HepG2 (cell line): ENCODE data around the gene SASH1.

Experiments
- EHMT2 ChIP-seq: fragments of 200-600 bp; sonication (generic); IDR thresholded peaks from 2 replicates; pipeline ENCODE4 v1.7.0; 2017; ENCODE audit warnings: antibody characterized with exemption, low read depth, low read length, borderline replicate concordance
- GATAD2A ChIP-seq: IDR thresholded peaks from 2 replicates; pipeline ENCODE4 v1.6.1; 2016
- GTF2F1 ChIP-seq: fragments of 150-350 bp; IDR thresholded peaks from 2 replicates; pipeline ENCODE4 v1.6.1; 2014; ENCODE audit warnings: low read length
- RBAK ChIP-seq: sonication (generic); formaldehyde crosslinking; IDR thresholded peaks from 2 replicates; pipeline ENCODE4 v1.5.1; 2020; ENCODE audit warnings: mild to moderate bottlenecking, missing genetic modification reagents
- RFXANK ChIP-seq: IDR thresholded peaks from 2 replicates; pipeline ENCODE4 v1.6.1; 2016
- TEAD2 ChIP-seq: sonication (generic); formaldehyde crosslinking; IDR thresholded peaks from 2 replicates; pipeline ENCODE4 v1.9.0; 2021; ENCODE audit warnings: missing genetic modification reagents
- ZNF253 ChIP-seq: sonication (generic); formaldehyde crosslinking; IDR thresholded peaks from 2 replicates; pipeline ENCODE4 v1.8.0; 2022; ENCODE audit warnings: mild to moderate bottlenecking, missing genetic modification reagents, borderline replicate concordance
- ZNF563 ChIP-seq: sonication (generic); formaldehyde crosslinking; IDR thresholded peaks from 2 replicates; pipeline ENCODE4 v1.8.0; 2022; ENCODE audit warnings: mild to moderate bottlenecking, moderate library complexity, missing genetic modification reagents
- ZNF878 ChIP-seq: sonication (generic); formaldehyde crosslinking; IDR thresholded peaks from 2 replicates; pipeline ENCODE4 v1.8.1; 2023; ENCODE audit warnings: mild to moderate bottlenecking, missing genetic modification reagents, moderate library complexity
- TF ChIP-seq, protein P1 (sequence below): sonication (generic); formaldehyde crosslinking; IDR thresholded peaks from 2 replicates; pipeline ENCODE4 v1.5.0; 2020; ENCODE audit warnings: mild to moderate bottlenecking, missing genetic modification reagents
- TF ChIP-seq, protein P2 (sequence below): sonication (generic); formaldehyde crosslinking; IDR thresholded peaks from 2 replicates; pipeline ENCODE4 v1.5.0; 2020; ENCODE audit warnings: mild to moderate bottlenecking, missing genetic modification reagents, moderate library complexity
- TF ChIP-seq, protein P3 (sequence below): sonication (generic); formaldehyde crosslinking; IDR thresholded peaks from 2 replicates; pipeline ENCODE4 v1.4.0; 2020; ENCODE audit warnings: missing genetic modification reagents, borderline replicate concordance

DNA sequence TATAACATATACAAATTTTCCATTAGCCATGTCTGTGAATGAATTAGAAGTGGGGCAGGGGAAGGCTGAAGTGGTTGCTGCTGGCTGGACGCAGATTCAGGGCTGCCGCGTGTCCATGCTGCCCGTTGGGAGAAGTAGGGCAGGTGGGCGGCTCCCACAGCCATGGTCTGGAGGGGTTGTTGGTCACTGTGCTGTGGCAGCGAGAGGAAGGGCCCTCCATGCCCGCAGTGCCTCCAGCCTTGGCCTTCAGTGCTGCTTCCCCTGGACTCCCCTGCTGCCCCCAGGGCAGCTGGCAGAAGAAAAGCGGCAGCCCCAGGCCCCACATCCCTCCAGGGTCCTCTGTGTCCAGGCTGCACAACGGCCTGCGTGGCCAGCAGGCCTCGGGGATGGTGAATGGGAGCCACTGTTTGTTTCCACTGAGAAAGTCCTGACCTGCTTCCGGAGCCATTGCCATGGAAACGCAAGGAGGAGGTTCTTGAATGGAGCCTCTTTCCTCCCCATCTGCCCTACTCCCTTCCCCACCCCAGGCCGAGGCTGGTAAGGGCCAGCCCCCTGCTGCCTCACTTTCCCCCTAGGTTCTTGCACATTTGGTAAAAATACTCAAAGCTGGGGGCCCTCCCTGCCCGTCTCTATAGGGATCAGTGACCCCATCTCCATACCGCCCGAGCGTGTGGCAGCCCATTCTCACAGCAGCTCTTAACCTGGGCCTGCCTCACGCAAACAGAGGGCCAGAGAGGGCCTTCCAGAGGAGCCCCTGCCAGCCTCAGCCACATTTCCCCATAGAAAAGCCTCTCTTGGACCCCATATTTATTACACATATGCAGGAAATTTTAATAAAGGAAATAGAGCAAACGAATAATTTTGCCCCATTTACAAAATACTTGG is 113.3 kb downstream of the SASH1 start:
- TF ChIP-seq, protein P1, sequence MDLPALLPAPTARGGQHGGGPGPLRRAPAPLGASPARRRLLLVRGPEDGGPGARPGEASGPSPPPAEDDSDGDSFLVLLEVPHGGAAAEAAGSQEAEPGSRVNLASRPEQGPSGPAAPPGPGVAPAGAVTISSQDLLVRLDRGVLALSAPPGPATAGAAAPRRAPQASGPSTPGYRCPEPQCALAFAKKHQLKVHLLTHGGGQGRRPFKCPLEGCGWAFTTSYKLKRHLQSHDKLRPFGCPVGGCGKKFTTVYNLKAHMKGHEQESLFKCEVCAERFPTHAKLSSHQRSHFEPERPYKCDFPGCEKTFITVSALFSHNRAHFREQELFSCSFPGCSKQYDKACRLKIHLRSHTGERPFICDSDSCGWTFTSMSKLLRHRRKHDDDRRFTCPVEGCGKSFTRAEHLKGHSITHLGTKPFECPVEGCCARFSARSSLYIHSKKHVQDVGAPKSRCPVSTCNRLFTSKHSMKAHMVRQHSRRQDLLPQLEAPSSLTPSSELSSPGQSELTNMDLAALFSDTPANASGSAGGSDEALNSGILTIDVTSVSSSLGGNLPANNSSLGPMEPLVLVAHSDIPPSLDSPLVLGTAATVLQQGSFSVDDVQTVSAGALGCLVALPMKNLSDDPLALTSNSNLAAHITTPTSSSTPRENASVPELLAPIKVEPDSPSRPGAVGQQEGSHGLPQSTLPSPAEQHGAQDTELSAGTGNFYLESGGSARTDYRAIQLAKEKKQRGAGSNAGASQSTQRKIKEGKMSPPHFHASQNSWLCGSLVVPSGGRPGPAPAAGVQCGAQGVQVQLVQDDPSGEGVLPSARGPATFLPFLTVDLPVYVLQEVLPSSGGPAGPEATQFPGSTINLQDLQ (CRISPR knock-in tag): no peak
- TF ChIP-seq ZNF563 (CRISPR knock-in tag) (no peak), RFXANK (no peak), RBAK (CRISPR knock-in tag) (no peak), GTF2F1 (no peak), ZNF878 (CRISPR knock-in tag) (no peak), ZNF253 (CRISPR knock-in tag) (no peak), TEAD2 (CRISPR knock-in tag) (no peak), GATAD2A (CRISPR knock-in tag) (no peak), EHMT2 (no peak)
- TF ChIP-seq, protein P2, sequence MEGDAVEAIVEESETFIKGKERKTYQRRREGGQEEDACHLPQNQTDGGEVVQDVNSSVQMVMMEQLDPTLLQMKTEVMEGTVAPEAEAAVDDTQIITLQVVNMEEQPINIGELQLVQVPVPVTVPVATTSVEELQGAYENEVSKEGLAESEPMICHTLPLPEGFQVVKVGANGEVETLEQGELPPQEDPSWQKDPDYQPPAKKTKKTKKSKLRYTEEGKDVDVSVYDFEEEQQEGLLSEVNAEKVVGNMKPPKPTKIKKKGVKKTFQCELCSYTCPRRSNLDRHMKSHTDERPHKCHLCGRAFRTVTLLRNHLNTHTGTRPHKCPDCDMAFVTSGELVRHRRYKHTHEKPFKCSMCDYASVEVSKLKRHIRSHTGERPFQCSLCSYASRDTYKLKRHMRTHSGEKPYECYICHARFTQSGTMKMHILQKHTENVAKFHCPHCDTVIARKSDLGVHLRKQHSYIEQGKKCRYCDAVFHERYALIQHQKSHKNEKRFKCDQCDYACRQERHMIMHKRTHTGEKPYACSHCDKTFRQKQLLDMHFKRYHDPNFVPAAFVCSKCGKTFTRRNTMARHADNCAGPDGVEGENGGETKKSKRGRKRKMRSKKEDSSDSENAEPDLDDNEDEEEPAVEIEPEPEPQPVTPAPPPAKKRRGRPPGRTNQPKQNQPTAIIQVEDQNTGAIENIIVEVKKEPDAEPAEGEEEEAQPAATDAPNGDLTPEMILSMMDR: no peak
- TF ChIP-seq, protein P3, sequence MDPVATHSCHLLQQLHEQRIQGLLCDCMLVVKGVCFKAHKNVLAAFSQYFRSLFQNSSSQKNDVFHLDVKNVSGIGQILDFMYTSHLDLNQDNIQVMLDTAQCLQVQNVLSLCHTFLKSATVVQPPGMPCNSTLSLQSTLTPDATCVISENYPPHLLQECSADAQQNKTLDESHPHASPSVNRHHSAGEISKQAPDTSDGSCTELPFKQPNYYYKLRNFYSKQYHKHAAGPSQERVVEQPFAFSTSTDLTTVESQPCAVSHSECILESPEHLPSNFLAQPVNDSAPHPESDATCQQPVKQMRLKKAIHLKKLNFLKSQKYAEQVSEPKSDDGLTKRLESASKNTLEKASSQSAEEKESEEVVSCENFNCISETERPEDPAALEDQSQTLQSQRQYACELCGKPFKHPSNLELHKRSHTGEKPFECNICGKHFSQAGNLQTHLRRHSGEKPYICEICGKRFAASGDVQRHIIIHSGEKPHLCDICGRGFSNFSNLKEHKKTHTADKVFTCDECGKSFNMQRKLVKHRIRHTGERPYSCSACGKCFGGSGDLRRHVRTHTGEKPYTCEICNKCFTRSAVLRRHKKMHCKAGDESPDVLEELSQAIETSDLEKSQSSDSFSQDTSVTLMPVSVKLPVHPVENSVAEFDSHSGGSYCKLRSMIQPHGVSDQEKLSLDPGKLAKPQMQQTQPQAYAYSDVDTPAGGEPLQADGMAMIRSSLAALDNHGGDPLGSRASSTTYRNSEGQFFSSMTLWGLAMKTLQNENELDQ (CRISPR knock-in tag): no peak
